Astrocyte of the spinal cord (primary cell): ENCODE measurements around the gene GARNL3.

Source experiments
- DNase-seq: peaks from one replicate; pipeline ENCODE4 v3.0.0; 2011; ENCODE audit warnings: low read depth, low spot score
- H3K4me3 ChIP-seq: 2 replicates; pipeline ENCODE4 v1.5.1; 2011; ENCODE audit warnings: low read depth, mild to moderate bottlenecking, low read length, moderate library complexity
- CTCF ChIP-seq: IDR thresholded peaks from 2 replicates; pipeline ENCODE4 v1.5.1; 2012; ENCODE audit warnings: low read depth, mild to moderate bottlenecking, low read length, inconsistent platforms
- in situ Hi-C: cut with HindIII; loops from 2 replicates; pipeline ENCODE4 v1.10.0; 2017; ENCODE audit warnings: low sequenced_read_pairs

The GARNL3 gene

GRCh38 chr9:127340721-127341120, 76.1 kb downstream of the GARNL3 start:
- no peak overlapping the region for H3K4me3 ChIP-seq
- in situ Hi-C loops = no loop called here
- TF ChIP-seq CTCF = no peak
- no peak for DNase-seq

- TF ChIP-seq CTCF = no peak
- in situ Hi-C loops = no loop called here
- no peak overlapping the region for H3K4me3 ChIP-seq
- no peak for DNase-seq
Measured at GRCh38 chr9:127341152-127341551, 76.6 kb downstream of the GARNL3 start.

DNA sequence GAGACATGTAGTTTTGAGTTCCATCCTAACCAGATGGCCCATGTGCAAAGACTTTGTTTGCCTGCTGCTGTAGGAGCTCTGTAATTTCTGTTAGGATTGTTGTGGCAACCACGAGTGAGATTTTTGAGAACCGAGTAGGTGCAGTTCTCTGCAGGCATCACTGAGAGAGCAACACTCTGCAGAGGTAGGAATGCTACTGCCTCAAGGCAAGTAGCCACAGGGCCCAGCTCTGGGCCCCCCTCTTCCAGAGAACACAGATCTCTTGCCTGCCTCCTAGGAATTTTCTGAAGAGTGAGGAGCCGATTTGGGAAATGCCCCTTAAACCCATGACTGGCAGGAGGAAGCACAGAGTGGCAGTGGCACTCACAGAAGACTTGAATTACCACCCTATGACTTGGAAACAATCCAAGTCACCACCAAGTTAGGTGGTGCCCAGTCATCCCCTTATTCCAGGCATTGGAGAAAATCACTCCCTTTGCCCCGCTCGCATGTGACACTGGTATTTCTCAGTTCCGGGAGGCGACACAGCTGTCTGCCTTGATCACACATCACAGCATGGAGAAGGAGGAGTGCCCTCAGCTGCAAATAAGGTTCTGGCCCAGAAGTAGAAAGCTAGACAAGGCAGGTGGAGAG, 79.9 kb downstream of the GARNL3 start:
- in situ Hi-C loops = no loop called here
- no peak overlapping the region for H3K4me3 ChIP-seq
- no peak for TF ChIP-seq CTCF
- peak; percentile 78 for DNase-seq

DNA sequence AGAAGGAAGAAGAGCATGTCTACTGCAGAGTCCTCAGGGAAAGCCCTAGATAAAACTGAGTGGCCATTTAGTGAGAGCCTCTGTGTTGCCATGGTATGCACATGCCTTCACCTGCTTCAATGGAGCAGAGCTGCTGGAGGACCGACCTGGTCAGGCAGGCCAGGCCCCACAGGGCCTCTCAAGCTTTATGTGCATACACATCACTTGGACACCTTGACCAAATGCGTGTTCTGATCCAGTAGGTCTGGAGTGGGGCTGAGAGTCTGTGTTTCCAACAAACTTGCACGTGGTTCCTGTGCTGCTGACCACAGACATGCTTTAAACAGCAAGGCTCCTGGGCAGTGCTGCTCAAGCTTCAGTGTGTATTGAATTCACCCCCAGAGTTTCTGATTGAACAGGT, 81.0 kb downstream of the GARNL3 start:
- DNase-seq = no peak
- in situ Hi-C loops = no loop called here
- TF ChIP-seq CTCF = no peak
- H3K4me3 ChIP-seq = no peak overlapping the region

DNA sequence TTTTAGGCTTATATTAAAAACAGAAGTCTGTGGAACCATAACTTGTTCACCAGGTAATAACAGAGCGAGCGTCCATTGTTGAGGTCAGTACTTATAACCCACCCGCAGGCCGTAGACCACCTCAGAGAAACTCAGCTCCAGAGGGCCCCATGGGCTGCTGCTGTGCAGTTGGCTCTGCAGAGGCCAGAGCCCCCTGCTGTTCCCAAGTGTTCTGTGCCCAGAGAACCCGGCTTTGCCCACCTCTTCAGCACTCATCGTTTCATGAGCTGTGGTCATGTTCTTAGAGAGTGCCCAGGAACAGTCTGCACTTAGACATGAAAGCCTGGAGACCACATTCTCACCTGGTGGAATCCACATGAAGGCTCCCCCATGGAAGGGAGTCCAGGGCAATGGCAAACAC, 82.0 kb downstream of the GARNL3 start:
- TF ChIP-seq CTCF = peak; percentile 18
- no peak overlapping the region for H3K4me3 ChIP-seq
- DNase-seq = no peak
- in situ Hi-C loops = no loop called here

DNA sequence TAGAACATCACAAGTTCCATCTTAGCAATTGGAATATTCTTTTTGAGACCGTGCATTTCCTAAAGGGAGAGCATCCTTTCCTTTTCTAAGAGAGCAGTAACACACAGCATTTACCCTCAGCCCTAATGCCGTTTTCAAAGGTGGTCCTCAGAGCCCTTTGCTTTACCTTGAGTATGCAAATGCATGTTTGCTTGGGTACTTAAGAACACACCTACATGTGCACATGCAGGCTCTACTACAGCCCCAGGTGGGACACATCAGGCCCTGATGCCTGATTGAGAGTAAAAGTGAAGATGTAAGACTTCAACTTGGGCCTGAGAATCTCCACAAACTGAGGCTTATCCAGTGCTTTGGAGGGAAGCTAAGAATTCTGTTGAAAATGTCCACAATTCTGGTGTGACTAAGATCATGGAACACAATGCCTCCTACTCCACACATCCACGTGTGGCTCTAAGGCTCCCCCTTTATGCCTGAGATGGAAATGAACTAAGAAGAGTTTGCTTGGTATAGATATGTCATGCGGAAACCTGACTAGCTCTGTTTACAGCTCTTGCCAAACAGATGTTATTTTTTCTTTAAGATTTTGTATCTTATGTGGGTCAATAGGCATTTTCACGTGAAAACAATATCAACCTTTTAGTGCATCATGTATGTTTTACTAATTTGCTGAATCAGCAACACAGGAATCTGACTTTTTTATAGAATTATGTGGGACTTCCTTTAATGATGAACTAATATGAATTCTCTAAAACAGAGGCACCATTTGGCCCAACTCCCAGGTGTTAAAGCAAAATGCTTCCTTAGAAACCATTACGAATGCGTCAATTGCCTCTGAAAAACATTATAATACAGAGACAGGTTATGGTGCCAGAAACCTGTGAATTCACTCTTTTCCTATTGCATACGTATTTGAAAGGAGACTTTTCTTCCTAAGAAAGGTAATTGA, 83.5 kb downstream of the GARNL3 start:
- in situ Hi-C loops = no loop called here
- H3K4me3 ChIP-seq = no peak overlapping the region
- DNase-seq = peak; percentile 73
- peak; percentile 76 for TF ChIP-seq CTCF
